Renal cortical epithelial cell (primary cell): ENCODE measurements around the gene RALGDS. TPM values are rescaled to one million over a fixed set of nuclear protein-coding genes. Genes with fewer than 3 reads are reported as not detected.
"Not testable (repeated sequence)": the region's sequence is repeated elsewhere in the genome, so short reads cannot be mapped to it uniquely, and the experiment has no call there.

Experiments
- DNase-seq: peaks from one replicate; pipeline ENCODE4 v3.0.0-alpha.2; 2011; ENCODE audit warnings: low read depth
- total RNA-seq: library from RNA; depleted of rRNA; stranded (reverse); fragments of >200 nt; gene quantifications from 2 replicates; pipeline ENCODE4 v1.2.3, GENCODE V29; 2014

The RALGDS gene
- total RNA-seq, 1 donor from 2014 or later = 35.4 TPM

DNA sequence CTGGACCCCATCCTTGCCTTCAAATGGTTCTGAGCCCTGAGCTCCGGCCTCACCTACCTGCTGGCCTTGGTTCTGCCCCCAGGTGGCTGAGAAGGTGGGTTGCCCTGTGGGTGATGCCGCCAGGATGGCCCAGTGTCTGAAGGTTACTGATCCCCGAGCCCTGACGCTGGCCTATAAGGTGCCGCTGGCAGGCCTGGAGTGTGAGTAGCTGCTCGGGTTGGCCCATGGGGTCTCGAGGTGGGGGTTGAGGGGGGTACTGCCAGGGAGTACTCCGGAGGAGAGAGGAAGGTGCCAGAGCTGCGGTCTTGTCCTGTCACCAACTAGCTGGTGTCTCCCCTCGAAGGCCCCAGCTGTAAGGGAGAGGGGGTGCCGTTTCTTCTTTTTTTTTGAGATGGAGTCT lies 54.0 kb downstream of the RALGDS start:
- no peak for DNase-seq

DNA sequence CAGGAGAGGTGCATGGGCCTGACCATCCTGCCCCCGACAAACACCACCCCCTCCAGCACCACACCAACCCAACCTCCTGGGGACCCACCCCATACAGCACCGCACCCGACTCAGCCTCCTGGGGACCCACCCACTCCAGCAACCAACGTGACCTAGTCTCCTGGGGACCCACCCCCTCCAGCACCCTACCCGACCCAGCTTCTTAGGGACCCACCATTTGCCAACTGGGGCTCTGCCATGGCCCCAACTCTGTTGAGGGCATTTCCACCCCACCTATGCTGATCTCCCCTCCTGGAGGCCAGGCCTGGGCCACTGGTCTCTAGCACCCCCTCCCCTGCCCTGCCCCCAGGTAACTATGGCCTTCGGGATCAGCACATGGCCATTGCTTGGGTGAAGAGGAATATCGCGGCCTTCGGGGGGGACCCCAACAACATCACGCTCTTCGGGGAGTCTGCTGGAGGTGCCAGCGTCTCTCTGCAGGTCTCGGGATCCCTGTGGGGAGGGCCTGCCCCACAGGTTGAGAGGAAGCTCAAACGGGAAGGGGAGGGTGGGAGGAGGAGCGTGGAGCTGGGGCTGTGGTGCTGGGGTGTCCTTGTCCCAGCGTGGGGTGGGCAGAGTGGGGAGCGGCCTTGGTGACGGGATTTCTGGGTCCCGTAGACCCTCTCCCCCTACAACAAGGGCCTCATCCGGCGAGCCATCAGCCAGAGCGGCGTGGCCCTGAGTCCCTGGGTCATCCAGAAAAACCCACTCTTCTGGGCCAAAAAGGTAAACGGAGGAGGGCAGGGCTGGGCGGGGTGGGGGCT lies 54.7 kb downstream of the RALGDS start:
- no peak for DNase-seq

DNA sequence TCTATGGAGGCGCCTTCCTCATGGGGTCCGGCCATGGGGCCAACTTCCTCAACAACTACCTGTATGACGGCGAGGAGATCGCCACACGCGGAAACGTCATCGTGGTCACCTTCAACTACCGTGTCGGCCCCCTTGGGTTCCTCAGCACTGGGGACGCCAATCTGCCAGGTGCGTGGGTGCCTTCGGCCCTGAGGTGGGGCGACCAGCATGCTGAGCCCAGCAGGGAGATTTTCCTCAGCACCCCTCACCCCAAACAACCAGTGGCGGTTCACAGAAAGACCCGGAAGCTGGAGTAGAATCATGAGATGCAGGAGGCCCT lies 56.0 kb downstream of the RALGDS start:
- DNase-seq = no peak

DNA sequence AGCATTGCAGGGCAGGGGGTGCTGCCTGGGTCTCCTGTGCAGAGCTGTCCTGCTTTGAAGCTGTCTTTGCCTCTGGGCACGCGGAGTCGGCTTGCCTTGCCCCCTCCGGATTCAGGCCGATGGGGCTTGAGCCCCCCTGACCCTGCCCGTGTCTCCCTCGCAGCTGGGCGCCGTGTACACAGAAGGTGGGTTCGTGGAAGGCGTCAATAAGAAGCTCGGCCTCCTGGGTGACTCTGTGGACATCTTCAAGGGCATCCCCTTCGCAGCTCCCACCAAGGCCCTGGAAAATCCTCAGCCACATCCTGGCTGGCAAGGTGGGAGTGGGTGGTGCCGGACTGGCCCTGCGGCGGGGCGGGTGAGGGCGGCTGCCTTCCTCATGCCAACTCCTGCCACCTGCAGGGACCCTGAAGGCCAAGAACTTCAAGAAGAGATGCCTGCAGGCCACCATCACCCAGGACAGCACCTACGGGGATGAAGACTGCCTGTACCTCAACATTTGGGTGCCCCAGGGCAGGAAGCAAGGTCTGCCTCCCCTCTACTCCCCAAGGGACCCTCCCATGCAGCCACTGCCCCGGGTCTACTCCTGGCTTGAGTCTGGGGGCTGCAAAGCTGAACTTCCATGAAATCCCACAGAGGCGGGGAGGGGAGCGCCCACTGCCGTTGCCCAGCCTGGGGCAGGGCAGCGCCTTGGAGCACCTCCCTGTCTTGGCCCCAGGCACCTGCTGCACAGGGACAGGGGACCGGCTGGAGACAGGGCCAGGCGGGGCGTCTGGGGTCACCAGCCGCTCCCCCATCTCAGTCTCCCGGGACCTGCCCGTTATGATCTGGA lies 56.6 kb downstream of the RALGDS start:
- DNase-seq = no peak

DNA sequence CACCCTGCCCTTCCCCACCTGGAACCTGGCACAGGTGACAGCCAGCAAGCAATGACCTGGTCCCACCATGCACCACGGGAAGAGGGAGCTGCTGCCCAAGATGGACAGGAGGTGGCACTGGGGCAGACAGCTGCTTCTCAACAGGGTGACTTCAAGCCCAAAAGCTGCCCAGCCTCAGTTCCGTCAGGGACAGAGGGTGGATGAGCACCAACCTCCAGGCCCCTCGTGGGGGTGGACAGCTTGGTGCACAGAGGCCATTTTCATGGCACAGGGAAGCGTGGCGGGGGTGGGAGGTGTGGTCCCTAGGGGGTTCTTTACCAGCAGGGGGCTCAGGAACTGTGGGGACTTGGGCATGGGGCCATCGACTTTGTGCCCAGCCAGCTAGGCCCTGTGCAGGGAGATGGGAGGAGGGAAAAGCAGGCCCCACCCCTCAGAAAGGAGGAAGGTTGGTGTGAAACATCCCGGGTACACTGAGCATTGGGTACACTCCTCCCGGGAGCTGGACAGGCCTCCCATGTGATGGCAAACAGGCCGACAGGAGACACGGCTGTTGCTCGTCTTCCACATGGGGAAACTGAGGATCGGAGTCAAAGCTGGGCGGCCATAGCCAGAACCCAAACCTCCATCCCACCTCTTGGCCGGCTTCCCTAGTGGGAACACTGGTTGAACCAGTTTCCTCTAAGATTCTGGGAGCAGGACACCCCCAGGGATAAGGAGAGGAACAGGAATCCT lies 57.4 kb downstream of the RALGDS start:
- DNase-seq = no peak

DNA sequence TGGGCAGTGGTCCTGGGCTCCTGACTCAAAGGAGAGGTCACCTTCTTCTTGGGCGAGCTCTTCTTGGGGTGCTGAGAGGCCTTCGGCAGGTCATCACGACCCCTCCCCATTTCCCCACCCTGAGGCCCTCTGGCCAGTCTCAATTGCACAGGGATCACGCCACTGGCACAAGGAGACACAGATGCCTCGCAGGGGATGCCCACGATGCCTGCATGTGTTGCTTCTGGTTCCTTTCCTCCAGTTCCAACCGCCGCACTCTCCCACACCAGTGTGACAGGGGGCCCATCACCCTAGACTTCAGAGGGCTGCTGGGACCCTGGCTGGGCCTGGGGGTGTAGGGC lies 57.9 kb downstream of the RALGDS start:
- DNase-seq = no peak

DNA sequence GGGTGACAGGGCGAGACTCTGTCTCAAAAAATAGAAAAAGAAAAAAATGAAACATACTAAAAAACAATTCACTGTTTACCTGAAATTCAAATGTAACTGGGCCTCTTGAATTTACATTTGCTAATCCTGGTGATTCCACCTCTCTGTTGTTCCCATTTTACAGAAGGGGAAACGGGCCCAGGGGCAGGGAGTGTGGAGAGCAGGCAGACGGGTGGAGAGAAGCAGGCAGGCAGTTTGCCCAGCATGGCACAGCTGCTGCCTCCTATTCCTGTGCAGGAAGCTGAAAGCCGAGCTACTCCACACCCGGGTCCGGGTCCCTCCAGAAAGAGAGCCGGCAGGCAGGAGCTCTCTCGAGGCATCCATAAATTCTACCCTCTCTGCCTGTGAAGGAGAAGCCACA lies 58.5 kb downstream of the RALGDS start:
- DNase-seq = not testable (repeated sequence)

DNA sequence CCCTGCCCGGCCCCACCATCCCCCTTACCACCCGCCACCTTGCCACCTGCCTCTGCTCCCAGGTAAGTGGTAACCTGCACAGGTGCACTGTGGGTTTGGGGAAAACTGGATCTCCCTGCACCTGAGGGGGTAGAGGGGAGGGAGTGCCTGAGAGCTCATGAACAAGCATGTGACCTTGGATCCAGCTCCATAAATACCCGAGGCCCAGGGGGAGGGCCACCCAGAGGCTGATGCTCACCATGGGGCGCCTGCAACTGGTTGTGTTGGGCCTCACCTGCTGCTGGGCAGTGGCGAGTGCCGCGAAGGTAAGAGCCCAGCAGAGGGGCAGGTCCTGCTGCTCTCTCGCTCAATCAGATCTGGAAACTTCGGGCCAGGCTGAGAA lies 59.3 kb downstream of the RALGDS start, which contains the start of gene CEL:
Gene CEL (plus strand): TSS at position 218 of the 382 bp plus-strand sequence. CDS start 22 bp downstream, at position 240.
- DNase-seq = not testable (repeated sequence)

DNA sequence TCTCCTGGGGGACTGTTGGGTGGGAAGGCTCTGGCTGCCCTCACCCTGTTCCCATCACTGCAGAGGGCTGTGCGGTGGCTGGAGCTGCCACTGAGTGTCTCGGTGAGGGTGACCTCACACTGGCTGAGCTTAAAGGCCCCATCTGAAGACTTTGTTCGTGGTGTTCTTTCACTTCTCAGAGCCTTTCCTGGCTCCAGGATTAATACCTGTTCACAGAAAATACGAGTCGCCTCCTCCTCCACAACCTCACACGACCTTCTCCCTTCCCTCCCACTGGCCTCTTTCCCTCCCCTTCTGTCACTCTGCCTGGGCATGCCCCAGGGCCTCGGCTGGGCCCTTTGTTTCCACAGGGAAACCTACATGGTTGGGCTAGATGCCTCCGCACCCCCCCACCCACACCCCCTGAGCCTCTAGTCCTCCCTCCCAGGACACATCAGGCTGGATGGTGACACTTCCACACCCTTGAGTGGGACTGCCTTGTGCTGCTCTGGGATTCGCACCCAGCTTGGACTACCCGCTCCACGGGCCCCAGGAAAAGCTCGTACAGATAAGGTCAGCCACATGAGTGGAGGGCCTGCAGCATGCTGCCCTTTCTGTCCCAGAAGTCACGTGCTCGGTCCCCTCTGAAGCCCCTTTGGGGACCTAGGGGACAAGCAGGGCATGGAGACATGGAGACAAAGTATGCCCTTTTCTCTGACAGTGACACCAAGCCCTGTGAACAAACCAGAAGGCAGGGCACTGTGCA lies 59.8 kb downstream of the RALGDS start:
- DNase-seq = not testable (repeated sequence)

DNA sequence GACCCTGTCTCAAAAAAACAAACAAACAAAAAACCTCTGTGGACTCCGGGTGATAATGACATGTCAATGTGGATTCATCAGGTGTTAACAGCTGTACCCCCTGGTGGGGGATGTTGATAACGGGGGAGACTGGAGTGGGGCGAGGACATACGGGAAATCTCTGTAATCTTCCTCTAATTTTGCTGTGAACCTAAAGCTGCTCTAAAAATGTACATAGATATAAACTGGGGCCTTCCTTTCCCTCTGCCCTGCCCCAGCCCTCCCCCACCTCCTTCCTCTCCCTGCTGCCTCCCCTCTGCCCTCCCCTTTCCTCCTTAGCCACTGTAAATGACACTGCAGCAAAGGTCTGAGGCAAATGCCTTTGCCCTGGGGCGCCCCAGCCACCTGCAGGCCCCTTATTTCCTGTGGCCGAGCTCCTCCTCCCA lies 60.6 kb downstream of the RALGDS start:
- no peak for DNase-seq

DNA sequence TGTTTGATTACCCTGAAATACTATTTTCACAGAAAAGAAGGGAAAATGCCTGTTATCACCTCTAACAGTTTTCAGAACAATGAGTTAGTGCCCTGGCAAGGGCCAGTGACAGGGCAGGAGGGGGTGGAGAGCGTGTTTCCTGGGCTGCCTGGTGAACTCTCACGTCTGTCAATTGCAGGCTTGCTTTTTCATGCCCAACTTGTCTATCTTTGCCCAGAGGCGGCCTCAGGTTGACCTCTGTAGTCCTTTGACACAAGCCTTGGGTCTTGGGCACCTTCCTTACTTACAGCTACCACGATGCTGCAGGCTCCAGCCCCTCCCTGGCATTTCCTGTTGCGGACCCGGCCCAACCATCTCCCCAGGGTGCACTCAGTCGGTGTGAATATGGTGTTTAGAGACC lies 61.4 kb downstream of the RALGDS start:
- no peak for DNase-seq

DNA sequence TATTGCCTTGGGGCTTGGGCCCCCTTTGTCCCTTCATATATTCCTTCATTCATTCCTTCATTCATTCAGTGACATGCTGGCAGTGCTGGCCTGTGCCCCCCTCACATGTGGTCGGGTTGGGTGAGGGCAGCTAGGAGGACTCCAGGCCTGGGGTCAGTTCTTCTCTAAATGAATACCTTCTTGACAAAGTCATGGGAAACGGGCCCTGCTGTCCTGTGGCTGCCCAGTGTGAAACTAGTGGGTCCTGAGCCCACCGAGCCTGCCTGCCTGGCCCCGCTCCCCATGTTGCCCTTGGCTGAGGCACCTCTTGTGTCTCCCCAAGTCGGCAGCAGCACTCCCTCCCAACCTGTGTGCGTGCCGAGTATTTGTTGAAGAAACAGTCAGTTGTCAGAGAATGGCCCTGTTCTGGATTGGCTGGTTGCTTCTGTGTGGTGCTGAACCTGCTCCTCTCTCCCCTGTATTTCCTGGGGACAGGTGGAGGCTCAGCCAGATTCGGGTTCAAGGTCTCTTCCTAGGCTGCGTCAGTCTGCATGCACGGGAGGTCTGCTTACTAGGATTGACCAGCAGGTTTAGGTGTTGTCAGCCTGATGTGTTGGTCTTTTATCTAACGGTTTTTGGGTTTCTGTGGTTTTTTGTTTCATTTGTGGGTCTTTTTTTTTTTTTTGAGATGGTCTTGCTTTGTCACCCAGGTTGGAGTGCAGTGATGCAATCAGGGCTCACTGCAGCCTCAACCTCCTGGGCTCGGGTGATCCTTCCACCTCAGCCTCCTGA lies 62.3 kb downstream of the RALGDS start:
- DNase-seq = no peak

DNA sequence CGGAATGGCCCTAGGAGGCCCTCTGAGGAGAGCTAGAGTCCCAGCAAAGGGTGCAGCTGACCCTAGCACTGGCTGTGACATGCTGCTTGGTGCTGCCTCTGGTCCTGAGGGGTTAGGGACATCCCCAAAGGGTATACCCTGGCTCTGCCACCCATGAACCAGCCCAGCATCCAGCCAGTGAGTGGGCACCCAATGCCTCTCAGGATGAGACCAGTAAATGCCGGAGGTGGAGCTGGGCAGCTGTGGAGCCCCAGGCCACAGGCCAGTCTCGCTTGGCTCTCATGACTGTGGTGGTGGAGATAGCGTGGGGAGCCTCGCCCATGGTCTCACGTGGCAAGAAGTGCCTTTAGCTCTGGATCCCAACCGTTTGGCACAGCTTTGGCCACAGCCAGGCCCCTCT lies 63.0 kb downstream of the RALGDS start:
- DNase-seq = no peak

DNA sequence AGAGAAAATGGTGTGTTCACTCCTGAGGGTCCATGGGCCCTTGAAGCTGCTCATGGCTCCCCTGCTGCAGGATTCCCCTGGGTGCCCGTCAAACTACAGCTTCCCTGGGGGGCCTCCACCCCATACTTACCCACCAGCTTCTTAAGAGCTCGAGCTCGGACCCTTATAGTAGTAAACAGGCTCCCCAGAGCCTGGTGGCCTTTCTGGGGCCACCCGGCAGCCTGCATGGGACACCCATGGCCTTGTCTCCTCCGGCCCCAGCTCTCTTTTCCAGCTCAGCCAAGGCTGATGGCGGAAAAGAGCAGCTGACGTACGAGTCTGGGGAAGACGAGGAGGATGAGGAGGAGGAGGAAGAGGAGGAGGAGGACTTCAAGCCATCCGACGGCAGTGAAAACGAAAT lies 63.5 kb downstream of the RALGDS start:
- no peak for DNase-seq

DNA sequence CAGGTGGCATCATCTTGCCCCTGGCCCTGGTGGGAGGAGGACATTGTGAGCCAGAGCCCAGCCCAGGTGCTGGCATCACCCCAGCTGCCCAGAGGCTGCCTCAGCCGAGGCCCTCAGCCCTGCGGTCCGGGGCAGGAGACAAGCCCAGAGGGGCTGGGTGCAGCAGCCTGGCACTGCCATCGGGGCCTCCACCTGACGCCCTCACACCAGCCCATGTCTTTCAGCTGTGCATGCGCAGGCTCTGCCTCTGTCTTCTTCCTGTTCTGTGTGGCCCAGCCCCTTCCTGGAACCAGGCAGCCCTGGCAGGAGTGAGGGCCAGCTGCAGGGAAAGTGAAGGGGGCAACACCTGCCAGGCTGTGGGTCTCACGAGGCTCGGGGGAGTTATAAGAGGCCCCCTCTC lies 64.0 kb downstream of the RALGDS start:
- DNase-seq = no peak

DNA sequence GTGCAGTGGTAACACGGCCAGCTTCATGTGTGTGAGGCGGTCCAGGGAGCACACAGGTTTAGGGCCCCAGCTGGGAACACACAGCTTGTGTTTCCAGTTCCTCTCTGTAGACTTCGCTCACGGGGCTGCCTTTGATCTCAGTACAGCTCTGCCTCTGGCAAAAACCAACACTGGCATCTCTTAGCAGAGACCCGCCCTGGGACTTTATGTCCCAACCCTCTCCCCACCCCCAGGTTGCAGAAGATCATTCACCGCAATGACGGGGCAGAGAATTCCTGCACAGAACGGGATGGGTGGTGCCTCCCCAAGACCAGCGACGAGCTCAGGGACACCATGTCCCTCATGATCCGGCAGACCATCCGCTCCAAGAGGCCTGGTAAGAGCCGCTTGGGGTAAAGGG lies 64.5 kb downstream of the RALGDS start:
- DNase-seq = no peak

DNA sequence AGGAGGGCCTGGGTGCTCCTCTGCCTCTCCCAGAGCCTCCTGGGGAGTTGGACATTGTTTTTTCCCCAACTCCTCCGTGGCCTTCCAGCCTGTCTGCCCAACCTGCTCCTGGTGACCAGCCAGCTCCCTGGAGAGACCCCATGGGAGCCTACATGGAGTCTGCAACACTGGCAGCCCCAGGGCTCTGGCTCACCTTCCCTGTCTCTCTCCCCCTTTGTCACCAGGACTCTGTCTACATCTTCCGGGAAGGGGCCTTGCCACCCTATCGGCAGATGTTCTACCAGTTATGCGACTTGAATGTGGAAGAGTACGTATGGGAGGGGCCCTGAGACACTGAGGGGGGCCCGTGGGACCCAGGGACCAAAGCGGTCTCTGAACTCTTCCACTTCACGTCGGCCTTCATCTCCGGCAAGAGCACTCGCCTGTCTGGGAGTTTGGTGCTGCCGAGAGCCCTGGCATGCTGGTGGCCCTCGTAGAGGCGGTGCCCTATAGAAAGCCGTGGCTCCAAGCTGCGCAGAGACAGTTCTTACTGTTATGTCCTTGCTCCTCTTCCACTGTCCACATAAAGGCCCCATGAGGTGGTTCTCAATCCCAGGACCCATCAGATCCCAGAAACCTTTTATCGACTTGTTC lies 65.1 kb downstream of the RALGDS start:
- no peak for DNase-seq

DNA sequence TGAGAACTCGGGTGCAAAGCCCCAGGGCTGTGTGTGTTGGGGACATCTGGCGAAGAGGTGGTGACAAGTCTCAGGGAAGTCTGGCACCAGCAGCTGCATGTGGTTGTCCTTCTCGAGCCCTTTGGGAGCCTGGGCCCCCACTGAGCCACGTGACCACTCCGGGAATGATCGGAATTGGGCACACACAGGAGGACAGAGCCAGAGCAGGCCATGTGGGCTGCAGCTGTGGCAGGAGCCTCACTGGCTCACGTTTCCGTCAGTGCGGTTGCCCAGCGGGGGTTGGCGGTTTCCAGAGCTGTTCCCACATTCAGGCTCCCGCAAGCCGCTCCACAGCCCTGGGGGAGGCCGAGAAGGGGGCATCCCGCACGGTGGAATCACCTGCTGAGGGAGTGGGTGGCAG lies 66.1 kb downstream of the RALGDS start:
- no peak for DNase-seq

DNA sequence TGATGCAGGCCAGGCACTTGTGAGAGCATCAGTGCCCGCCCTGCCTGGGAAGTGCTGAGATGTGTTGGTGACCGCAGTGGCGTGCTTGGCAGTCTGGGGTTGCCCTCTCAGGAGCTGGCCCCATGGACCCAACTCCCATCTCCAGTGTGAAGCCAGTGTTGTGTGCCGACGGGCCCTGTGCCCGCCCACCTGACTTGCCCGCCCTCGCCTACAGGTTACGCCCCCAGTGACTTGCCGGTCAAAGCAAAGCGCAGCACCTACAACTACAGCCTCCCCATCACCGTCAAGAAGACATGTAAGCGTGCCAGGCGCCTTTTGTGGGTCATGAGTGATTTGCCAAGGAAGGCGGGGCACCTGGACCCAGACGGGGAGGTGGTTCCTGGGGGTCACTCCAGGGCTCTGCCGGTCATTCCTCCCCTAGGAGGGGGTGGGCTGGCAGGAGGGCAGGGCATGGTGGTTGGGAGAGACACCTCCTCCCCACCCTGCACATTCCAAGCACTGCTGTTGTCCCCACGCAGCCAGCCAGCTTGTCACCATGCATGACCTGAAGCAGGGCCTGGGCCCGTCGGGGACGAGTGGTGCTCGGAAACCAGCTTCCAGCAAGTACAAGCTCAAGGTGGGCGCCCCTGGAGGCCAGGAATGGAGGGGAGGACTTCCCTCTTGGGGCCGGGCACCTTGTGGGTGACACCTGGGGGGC lies 66.7 kb downstream of the RALGDS start:
- no peak for DNase-seq

DNA sequence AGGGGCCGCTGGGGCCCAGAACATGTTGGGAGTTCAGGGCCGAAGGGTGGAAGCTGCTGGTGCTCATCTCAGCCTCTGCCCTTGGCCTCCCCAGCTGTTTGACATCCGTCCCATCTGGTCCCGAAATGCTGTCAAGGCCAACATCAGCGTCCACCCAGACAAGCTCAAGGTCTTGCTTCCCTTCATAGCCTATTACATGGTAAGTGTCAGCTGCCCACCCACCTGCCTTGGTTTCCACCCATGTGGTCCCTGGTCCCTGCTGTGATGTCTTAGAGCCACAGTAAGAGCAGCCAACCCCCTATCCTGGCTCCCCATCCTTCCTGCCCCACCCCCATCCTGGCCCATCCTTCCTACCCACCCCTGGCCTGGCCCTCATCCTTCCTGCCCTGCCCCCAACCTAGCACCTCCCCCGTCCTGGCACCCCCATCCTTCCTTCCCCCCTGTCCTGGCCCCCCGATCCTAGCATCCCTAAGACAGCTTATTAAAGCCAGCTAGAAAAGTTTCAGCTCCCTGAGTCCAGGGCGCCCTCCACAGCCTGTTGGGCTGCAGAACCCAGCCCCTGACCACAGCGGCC lies 69.0 kb downstream of the RALGDS start:
- DNase-seq = no peak
